ENCODE measurements around the gene ANTXR2.

GRCh38 chr4:80035336-80035735 is 37.7 kb downstream of the ANTXR2 start:
- TF ChIP-seq CTCF (IDR thresholded peaks at IDR 0.05) (no peak), POLR2AphosphoS5 (IDR thresholded peaks at IDR 0.05; ENCODE audit: low read depth, low read length) (no peak), GABPA (IDR thresholded peaks at IDR 0.05; ENCODE audit: low read depth) (no peak)
